ENCODE results near the gene CMC2.

- TF ChIP-seq ZNF24 (tag by site-specific recombination; IDR thresholded peaks at IDR 0.05) (no peak), SP2 (tag by site-specific recombination; IDR thresholded peaks at IDR 0.05) (no peak), ZBTB1 (tag by site-specific recombination; IDR thresholded peaks at IDR 0.05) (no peak), ZBTB11 (tag by site-specific recombination; conservative IDR thresholded peaks at IDR 0.05; ENCODE audit: low read depth) (peak; percentile 88)
Observed at GRCh38 chr16:80940069-80940856, 66.4 kb downstream of the CMC2 start.
